D721Med (cell line): ENCODE measurements around the gene RAB11A.
"Not testable (repeated sequence)": the region's sequence is repeated elsewhere in the genome, so short reads cannot be mapped to it uniquely, and the experiment has no call there.

ENCODE experiments used
- DNase-seq: peaks from one replicate; pipeline ENCODE4 v3.0.0; 2011; ENCODE audit warnings: low spot score; ENCODE audit not compliant: insufficient read length
- FAIRE-seq: peaks from 2 replicates; lab custom pipeline; 2011; peaks lifted over from hg19 to GRCh38; lab: Jason Lieb, UNC
- CTCF ChIP-seq: IDR thresholded peaks from 2 replicates; pipeline ENCODE4 v1.5.1; 2012; ENCODE audit warnings: mild to moderate bottlenecking, control low read depth; ENCODE audit not compliant: insufficient read depth; ENCODE audit errors: missing control alignments

RAB11A gene

GRCh38 chr15:65863106-65863505 lies 6.2 kb upstream of the RAB11A start:
- DNase-seq: no peak

GRCh38 chr15:65867244-65867643 lies 2.0 kb upstream of the RAB11A start:
- no peak for FAIRE-seq
- DNase-seq: no peak
- TF ChIP-seq CTCF: no peak

More at GRCh38 chr15:65863106-65863505, 6.2 kb upstream of the RAB11A start:
- no peak for FAIRE-seq
- no peak for TF ChIP-seq CTCF

DNA sequence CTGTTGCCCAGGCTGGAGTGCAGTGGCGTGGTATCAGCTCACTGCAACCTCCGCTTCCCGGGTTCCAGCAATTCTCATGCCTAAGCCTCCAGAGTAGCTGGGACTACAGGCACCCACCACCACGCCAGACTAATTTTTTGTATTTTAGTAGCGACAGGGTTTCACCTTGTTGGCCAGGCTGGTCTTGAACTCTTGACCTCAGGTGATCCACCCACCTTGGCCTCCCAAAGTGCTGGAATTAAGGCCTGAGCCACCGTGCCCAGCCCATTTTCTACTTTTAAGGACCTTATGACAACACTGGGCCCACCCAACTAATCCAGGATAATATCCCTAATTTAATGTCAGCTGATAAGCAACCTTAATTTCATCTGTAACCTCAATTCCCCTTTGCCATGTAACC lies 1.4 kb upstream of the RAB11A start:
- not testable (repeated sequence) for FAIRE-seq

GRCh38 chr15:65868546-65869125 lies 655 bp upstream of the RAB11A start:
- FAIRE-seq (no peak), DNase-seq (no peak)
- TF ChIP-seq CTCF: no peak

More for the DNA sequence above, 1.4 kb upstream of the RAB11A start:
- DNase-seq: not testable (repeated sequence)

DNA sequence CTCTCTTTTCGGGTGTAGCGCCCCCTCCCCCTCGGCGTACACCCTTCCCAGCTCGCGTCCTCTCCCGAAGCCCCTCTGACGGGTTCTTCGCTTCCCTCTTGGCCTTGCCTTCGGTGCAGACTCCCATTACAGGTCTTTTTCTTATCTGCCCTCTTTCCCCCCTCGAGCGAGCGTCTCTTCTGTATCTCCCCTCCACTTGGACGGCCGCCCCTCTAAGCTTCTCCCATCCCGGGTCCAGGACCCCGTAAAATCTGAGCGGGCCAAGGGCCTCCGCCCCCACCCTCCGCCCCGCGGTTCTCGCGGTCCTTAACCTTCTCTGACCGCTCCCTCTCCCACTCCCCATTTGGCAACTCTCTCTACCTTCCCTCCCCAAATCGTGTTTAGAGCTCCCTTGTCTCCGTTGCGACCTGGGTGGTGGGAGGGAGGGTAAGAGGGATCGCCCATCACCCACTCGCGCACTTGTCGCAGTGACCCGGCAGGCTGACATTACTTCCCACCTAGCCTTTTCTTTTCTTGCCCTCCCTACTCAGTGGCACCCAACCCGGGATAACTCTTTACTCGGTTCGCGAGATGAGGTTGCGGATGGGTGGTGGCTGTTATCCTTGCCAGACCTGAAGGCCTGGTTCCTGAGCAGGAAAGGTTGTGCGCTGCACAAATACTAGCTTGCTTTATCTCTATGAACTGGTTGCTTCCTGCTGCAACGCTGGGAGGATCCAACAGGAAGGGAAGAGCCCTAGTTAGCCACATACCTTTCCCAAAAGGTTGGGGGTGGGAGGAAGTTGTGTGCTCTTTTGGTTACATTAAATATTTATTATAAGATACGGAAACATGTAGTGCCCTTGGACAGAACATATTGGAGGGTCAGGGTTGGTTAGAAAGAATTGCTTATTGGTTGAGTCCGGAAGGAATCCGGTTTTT lies 922 bp downstream of the RAB11A start:
- DNase-seq (no peak), FAIRE-seq (no peak)
- no peak for TF ChIP-seq CTCF

DNA sequence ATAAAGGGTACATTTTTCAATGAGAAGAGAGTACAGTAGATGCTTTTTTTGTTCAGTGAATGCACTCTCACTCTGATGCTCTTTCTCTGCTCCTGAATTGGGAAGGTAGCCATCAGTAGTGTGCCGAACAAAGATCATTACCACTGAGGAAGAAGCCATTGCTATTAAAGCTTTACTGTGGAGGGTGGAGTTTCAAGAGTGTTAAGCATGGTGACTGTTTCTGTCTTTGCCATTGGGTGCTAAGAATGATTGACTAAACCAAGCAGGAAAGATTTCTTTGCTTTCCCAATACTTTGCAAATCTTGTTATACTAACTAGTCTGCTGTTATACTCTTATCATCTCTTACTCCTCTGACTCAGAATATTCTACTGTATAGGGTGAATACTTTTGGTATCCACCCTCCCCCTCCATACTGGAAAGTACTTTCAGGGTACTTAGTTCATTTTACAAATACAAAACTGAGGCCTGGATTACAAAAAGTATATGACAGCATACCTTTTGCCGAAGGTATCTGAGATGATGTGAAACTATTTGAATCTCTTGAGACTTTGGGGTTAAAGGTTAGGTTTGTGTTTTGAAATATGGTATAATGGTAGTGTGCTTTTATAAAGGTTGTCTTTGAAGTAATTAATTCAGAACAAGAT lies 1.7 kb downstream of the RAB11A start:
- DNase-seq: no peak
- no peak for TF ChIP-seq CTCF
- FAIRE-seq: no peak

DNA sequence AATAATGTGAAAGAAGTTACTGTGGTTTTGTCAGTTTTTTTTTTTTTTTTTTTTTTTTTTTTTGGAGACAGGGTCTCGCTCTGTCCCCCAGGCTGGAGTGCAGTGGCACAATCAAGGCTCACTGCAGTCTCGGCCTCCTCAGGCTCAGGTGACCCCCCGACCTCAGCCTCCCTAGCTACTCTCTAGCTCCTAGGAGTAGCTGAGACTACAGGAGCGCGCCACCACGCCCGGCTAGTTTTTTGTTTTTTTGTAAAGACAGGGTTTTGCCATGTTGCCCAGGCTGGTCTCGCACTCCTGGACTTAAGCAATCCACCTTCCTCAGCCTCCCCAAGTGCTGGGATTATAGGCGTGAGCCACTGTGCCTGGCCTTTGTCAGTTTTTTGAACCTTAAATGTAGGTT lies 2.6 kb downstream of the RAB11A start:
- not testable (repeated sequence) for FAIRE-seq

DNA sequence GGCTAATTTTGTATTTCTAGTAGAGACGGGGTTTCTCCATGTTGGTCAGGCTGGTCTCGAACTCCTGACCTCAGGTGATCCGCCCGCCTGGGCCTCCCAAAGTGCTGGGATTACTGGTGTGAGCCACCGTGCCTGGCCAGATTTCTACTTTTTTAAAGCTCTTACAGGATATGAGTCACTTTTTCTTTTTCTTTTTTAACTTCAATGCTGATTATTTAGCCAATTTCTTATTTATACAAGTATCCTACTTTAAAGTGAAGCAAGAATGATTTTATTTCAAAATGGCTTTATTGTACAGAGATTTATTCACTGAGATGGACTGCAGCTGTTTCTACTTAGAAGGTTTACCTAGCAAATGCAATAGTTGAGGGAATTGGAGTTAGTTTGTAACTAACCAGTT lies 3.3 kb downstream of the RAB11A start:
- DNase-seq, FAIRE-seq: not testable (repeated sequence)

More for the DNA sequence above, 2.6 kb downstream of the RAB11A start:
- not testable (repeated sequence) for DNase-seq
